Measurements from ENCODE around the gene GALNT9. TPM values are rescaled to one million over a fixed set of nuclear protein-coding genes. Genes with fewer than 3 reads are reported as not detected.

Gene GALNT9
- total and polyA plus RNA-seq, 8 donors: 0.17 to 5.0 (median 2.8) TPM; not detected in 1

DNA sequence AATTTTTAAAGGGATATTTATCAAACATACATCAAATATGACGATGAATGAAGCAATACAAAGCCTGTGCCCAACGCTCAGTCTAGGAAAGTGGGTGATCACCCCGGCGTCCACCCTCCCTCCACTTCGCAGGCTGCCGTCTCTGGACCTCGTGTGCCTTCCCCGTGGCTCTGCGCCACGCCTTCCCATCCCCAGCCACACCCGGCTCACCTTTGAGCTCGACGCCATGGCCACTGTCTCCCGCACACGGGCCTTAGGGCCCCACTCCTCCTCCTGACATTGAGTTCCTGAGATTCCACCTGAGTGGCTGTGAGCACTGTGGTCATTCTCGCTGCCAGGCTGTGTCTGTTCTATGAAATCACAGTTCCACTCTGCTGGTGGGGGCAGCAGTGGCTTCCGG is 56.7 kb downstream of the GALNT9 start:
- Histone ChIP-seq H3K27ac (no peak overlapping the region), H3K4me3 (no peak overlapping the region), H3K4me1 (no peaks in the 10 kb centered on the region), H3K9me3 (no peaks in the 10 kb centered on the region), H3K27me3 (peaks cover 0 to 97% of the 10 kb centered on the region in 2 donors), H3K36me3 (no peaks in the 10 kb centered on the region)
- ATAC-seq: no peak
- TF ChIP-seq, protein P1, sequence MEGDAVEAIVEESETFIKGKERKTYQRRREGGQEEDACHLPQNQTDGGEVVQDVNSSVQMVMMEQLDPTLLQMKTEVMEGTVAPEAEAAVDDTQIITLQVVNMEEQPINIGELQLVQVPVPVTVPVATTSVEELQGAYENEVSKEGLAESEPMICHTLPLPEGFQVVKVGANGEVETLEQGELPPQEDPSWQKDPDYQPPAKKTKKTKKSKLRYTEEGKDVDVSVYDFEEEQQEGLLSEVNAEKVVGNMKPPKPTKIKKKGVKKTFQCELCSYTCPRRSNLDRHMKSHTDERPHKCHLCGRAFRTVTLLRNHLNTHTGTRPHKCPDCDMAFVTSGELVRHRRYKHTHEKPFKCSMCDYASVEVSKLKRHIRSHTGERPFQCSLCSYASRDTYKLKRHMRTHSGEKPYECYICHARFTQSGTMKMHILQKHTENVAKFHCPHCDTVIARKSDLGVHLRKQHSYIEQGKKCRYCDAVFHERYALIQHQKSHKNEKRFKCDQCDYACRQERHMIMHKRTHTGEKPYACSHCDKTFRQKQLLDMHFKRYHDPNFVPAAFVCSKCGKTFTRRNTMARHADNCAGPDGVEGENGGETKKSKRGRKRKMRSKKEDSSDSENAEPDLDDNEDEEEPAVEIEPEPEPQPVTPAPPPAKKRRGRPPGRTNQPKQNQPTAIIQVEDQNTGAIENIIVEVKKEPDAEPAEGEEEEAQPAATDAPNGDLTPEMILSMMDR (IDR thresholded peaks at IDR 0.05): no peak
- DNase-seq: peak in 1 of 4 donors; percentile 62
- intact Hi-C loops (cut with DNase I): no loop called here

DNA sequence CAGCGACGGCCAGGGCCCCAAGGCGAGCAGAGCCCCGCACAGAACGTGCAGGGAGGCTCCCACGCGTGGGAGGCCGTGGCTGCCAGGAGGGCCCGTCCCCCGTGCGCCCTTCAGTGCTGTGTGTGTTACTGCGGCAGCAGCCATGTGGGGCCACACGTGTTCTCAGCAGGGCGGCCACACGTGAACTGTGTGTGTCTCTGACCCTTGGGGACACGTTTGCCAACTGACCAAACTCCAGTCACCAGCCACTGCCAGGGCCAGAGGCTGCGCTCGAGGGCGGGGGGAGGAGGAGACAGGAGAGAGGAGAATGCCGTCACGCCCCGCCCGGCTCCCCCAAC is 57.7 kb downstream of the GALNT9 start:
- no peaks in the 10 kb centered on the region for H3K9me3 ChIP-seq
- no peak overlapping the region for H3K27ac ChIP-seq
- ATAC-seq (no peak), DNase-seq (peak in 1 of 4 donors; percentile 79)
- TF ChIP-seq, protein P1 (IDR thresholded peaks at IDR 0.05): no peak
- H3K36me3 ChIP-seq: no peaks in the 10 kb centered on the region
- intact Hi-C loops (cut with DNase I): no loop called here
- no peak overlapping the region for H3K4me3 ChIP-seq
- peaks cover 0 to 89% of the 10 kb centered on the region in 2 donors for H3K27me3 ChIP-seq
- no peaks in the 10 kb centered on the region for H3K4me1 ChIP-seq

DNA sequence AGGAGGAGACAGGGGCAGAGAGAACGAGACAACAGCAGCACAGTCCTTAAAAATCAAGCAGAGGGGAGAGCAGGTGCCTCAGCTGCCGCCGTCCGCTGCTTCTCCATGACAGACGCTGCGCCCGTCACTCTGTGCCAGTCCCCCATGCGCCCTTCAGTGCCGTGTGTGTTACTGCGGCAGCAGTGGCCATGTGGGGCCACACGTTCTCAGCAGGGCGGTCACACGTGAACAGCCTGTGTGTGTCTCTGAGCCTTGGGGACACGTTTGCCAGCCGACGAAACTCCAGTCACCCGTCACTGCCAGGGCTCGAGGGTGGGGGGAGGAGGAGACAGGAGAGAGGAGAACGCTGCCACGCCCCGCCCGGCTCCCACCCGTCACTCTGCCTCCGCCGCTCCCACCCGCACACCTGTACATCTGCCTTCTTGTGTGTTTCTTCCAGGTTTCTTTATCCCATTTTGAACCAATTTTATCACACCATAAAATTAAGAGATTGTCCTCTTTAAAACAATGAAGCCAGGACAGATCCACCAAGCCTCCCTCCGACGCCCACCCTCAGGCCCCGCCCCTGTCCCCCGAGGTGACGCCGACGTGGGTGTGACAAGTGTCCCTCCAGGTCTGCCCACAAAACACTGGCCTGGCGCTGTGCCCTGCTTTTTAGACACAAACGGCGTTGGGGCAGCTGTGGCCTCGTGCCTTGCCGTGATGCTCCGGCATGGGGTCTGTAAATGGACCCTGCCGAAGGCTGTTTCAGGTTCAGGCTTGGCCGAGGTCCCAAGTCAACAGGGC is 58.2 kb downstream of the GALNT9 start:
- peaks cover 0 to 89% of the 10 kb centered on the region in 2 donors for H3K27me3 ChIP-seq
- no peak overlapping the region for H3K4me3 ChIP-seq
- no peaks in the 10 kb centered on the region for H3K4me1 ChIP-seq
- H3K9me3 ChIP-seq: no peaks in the 10 kb centered on the region
- TF ChIP-seq, protein P1 (IDR thresholded peaks at IDR 0.05): no peak
- no peaks in the 10 kb centered on the region for H3K36me3 ChIP-seq
- intact Hi-C loops (cut with DNase I): no loop called here
- ATAC-seq (no peak), DNase-seq (peak in 1 of 4 donors; percentile 76)
- no peak overlapping the region for H3K27ac ChIP-seq

DNA sequence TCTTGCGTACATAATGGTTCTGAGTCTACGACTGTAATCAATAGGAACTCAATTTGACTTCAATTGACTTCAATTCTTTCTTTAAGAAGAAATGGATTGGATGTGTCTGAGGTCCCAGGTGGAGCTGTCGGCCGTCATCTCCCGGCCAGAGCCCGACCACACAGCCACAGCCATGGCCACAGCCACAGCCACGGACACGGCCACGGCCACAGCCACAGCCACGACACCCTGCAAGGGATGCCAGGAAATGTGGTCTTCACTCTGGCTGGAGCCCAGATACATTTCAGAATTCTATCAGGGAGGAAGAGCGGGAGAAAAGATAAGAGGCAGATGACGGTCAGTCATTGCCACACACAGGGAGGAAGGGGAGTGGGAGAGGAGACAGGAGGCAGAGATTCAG is 58.9 kb downstream of the GALNT9 start:
- intact Hi-C loops (cut with DNase I): no loop called here
- ATAC-seq (no peak), DNase-seq (peak in 1 of 4 donors; percentile 51)
- Histone ChIP-seq H3K27ac (no peak overlapping the region), H3K4me1 (no peaks in the 10 kb centered on the region), H3K4me3 (no peak overlapping the region), H3K27me3 (peaks cover 0 to 82% of the 10 kb centered on the region in 2 donors), H3K9me3 (no peaks in the 10 kb centered on the region), H3K36me3 (no peaks in the 10 kb centered on the region)
- TF ChIP-seq, protein P1 (IDR thresholded peaks at IDR 0.05): no peak

DNA sequence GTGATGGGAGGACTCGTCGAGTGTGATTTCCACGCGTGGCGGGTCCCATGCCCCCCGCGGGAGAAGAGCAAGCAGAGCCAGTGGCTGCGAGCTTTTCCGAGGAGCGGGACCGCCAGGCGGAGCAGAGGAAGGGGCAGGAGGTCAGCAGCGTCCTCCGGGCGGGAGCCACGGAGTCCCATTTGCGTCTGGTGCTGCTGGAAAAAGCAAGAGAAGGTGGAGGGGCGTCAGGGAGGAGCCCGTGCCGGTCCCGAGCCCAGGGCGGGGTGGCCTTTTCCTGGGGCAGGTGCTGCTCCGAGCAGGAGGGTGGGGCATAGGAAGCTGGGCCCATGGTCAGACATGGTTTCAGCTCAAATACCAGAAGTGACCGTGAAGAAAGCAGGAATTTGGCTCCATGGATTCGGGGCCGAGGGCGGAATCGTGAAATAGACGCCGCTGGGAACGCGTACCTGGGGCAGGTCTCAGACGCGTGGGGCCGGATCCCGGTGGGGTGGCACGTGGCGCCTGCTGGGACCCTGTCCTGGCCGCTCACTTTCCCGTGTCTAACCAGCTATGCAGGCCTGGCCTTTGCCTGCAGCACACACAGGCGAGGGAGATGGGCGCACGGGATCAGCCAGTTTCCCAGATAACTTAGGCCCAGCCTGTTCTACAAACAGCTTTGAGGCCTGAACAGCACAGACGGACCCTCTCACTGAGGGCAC is 60.0 kb downstream of the GALNT9 start:
- DNase-seq (peak in 1 of 4 donors; percentile 71), ATAC-seq (no peak)
- no peak overlapping the region for H3K27ac ChIP-seq
- H3K4me1 ChIP-seq: no peaks in the 10 kb centered on the region
- intact Hi-C loops (cut with DNase I): no loop called here
- H3K9me3 ChIP-seq: no peaks in the 10 kb centered on the region
- H3K4me3 ChIP-seq: no peak overlapping the region
- peaks cover 0 to 71% of the 10 kb centered on the region in 2 donors for H3K27me3 ChIP-seq
- H3K36me3 ChIP-seq: no peaks in the 10 kb centered on the region
- TF ChIP-seq, protein P1 (IDR thresholded peaks at IDR 0.05): no peak

Data from left lung (tissue), 10 donors.